HG02870 (cell line): ENCODE results near the gene C16orf96.
"Not testable (repeated sequence)": the region's sequence is repeated elsewhere in the genome, so short reads cannot be mapped to it uniquely, and the experiment has no call there.

ENCODE experiments used
- ATAC-seq: cut with Tn5 transposase; IDR thresholded peaks from one replicate; pipeline ENCODE4 v1.9.1; 2021; ENCODE audit warnings: mild to moderate bottlenecking, moderate library complexity; ENCODE audit not compliant: unreplicated experiment

Gene C16orf96

GRCh38 chr16:4561596-4561995, 5.5 kb downstream of the C16orf96 start:
- no peak for ATAC-seq

- no peak for ATAC-seq
These were observed 8.6 kb downstream of the C16orf96 start for GRCh38 chr16:4564661-4565267.

DNA sequence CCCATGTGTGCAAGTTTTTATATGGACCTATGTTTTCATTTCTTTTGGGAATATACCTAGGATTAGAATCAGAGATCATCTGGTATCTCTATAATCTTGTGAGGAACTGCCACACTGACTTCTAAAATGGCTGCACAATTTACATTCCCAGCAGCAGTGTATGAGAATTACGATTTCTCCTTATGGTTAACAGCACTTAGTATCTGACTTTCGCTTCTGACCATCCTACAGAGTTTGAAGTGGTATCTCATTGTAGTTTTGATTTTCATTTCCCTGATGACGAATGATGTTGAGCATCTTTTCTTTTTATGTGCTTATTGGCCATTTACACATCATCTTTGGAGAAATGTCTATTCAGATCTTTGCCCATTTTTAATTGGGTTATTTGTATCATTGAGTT, 10.0 kb downstream of the C16orf96 start:
- ATAC-seq = no peak

GRCh38 chr16:4570086-4570485, 13.9 kb downstream of the C16orf96 start:
- no peak for ATAC-seq

GRCh38 chr16:4570688-4571321, 14.7 kb downstream of the C16orf96 start:
- no peak for ATAC-seq

DNA sequence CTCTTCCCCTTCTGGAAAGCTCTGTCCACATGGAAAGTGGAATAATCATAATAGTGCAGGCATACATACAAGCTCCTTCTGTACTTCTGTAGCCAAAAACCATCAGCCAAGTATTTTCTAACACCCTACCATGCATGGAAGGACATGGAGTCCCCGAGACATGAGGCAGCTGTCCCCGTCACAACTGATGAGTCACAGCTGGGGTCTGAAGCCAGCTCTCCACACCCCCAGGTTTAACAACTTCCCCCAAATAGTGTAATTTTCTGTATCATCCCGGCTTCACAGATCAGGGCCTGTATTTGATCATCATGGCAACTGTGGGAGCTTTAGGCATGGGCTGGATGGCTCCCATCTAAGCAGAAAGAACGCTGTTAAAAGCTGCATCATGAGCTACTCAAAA, 16.6 kb downstream of the C16orf96 start:
- ATAC-seq = no peak

DNA sequence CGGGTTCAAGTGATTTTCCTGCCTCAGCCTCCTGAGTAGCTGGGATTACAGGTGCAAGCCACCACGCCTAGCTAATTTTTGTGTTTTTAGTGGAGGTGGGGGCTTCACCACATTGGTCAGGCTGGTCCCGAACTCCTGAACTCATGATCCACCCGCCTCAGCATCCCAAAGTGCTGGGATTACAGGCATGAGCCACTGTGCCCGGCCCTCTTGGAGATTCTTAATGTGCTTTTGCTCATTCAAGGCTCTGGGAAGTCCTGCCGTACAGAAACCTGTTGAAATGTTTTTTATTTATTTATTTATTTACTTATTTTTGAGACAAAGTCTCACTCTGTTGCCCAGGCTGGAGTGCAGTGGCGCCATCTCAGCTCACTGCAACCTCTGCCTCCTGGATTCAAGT, 17.8 kb downstream of the C16orf96 start:
- not testable (repeated sequence) for ATAC-seq

- ATAC-seq = no peak
These were observed 19.0 kb downstream of the C16orf96 start for GRCh38 chr16:4574919-4575705.

DNA sequence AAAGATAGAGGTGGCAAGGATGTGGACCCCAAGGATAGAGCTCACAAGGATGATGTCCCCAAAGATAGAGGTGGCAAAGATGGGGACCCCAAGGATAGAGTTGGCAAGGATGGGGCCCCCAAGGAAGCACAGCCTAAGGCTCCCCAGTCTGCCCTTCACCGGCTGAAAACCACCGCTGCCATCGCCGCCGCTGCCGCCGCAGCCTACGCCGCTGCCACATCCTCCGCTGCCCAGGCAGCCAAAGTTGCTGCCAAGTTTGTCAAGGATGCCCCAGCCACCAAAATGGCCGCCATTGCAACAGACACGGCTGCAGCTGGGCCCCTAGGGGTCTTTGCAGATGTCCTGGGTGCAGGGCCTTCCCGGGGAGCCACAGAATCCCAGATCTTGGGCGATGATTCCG, 19.9 kb downstream of the C16orf96 start:
- no peak for ATAC-seq

DNA sequence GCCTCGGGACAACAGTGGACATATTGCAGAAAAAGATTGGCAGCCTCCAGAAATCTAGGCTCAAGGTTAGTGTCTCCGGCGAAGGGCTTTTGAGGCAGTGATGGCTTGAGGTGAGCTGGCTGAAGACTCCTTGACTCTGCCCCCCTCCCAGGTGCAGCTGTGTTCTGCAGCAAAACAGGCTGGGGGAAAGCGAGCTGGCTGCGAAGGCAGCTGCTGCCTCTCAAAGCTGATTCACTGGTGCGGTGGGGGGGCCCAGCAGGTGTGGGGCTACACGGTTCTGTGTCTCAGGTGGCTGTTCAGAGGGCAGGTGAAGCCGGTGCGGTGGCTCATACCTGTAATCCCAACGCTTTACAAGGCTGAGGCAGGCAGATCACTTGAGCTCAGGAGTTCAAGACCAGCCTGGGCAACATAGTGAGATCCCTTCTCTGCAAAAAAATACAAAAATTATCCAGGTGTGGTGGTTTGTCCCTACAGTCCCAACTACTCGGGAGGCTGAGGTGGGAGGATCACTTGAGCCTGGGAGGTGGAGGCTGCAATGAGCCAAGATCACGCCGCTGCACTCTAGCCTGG, 22.9 kb downstream of the C16orf96 start:
- ATAC-seq = no peak

DNA sequence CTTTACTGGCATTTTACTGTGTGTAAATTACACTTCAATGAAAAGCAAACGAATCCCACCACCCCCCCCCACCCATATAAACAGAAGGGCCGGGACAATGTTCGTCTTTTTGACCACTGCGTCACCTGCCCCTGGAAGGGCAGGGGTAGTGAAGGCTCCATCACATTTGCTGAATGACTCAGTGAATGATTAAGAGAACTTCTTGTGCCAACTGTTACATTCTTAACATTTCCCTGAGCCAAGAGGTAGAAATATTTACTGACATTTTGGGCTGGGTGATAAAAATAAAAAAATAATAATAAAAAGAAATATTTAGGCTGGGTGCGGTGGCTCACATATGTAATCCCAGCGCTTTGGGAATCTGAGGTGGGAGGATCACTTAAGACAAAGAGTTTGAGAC, 24.1 kb downstream of the C16orf96 start:
- ATAC-seq = no peak

DNA sequence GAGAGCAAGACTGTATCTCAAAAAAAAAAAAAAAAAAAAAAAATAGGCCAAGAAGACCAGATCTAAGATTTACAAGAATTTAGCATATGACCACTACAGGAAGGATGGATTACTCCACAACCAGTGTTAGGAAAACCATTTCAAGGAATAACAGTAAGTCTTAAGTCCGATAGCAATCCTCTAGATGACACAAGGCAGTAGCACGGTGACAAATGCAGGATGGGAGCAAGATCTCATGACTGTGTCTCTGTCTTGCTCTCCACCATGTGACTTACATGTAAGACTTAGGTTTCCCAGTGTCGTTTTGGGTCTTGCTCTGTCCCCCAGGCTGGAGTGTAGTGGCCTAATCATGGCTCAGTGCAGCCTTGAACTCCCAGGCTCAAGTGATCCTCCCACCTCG, 27.8 kb downstream of the C16orf96 start:
- ATAC-seq = no peak

GRCh38 chr16:4586291-4586690, 30.2 kb downstream of the C16orf96 start:
- no peak for ATAC-seq

- ATAC-seq = no peak
These were observed 32.2 kb downstream of the C16orf96 start for GRCh38 chr16:4588386-4588785.

DNA sequence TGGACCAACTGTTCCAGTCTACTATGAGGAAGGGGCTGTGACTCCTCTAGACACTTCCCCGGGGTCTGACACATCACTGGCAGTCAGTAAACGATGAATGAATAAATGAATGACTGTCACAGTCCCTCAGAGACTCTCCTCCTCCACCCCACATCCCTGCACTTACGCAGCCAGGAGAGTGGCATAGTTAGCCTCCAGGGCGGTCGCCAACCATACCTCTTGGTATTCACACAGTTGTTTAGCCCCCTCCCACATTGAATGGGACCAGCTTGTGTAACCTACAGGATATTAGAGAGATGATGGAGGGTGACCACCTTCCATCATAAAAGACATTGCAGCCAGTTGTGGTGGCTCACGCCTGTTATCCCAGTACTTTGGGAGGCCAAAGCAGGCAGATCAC, 32.8 kb downstream of the C16orf96 start:
- ATAC-seq = no peak

- no peak for ATAC-seq
These were observed 35.1 kb downstream of the C16orf96 start for GRCh38 chr16:4591191-4591590.

DNA sequence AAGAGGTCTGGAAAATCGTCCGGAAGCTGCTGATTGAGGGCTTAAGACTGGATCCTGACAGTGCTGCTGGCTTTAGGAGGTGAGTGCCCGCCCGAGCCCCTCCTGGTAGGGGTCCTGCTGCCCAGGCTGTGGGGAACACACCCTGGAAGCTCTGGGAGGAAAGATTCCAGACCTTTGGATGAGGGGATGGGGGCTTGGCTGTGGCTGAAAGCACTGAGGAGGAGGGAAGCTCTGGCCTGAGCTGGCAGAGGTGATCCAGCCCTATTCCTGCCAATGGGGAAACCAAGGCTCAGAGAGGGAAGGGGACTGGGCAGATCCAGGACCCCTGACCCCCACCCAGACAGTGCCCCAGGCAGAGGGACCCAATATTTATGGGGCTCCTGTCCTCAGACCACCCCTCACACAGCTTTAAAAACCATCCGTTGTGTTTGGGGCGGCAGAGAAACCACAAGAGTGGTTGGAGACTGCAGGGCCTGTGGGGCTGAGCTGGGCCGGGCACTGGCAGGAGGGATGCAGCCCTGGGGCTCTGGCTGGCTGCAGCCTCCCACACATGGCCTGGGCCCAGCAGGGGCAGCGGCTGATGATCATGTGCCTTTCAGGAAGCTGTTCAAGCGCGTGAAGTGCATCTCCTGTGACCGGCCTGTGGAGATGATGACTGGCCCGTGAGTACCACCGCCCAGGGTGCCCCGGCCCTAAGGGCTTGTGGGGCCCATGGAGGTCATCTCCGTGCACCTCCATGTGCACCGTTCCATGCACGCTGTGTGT, 35.7 kb downstream of the C16orf96 start:
- no peak for ATAC-seq

GRCh38 chr16:4593086-4593485, 36.9 kb downstream of the C16orf96 start:
- no peak for ATAC-seq

DNA sequence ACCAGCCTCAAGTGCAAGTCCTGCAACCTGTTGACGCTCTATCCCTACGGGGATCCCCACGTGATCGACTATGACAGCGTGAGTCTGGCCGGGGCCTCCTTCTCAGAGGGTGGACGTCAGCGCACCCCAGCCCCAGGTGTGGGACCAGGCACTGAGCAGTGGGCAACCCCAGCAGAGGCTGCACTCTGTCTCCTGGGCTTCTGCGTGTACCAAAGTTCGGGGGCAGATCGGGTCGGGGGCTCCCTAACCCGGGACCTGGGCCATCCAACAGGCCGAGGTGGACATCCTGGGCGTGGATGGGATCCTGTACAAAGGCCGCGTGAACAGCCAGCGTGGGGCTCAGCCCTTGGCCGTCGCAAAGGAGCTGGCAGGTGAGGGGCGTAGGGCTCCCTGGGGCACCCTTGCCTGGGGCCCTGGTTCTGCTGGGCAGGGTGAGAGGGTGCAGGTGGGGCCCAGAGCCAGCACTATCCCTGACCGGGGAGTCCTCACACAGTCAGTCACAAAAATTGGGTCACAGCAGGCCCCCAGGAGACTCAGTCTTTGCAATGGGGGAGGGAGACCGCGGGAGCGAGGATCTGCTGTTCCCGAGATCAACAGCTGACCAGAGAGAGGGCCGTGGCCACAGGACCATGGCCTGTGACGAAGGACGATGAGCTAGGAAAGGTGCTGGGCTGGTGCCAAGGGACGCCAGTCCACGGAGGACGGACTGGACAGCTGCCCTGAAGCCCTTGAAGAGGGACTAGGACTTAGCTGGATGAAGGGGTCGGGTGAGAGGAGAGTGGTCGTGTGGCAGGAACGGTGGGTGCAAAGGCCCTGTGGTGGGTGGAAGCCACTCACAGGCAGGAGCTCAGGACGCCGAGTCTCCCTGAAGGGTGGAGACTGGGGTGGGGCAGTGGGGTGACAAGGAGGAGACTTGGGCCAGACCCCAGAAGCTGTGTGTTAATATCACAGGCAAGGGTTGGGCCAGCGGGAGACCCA, 38.6 kb downstream of the C16orf96 start:
- ATAC-seq = no peak

GRCh38 chr16:4597174-4597573, 41.0 kb downstream of the C16orf96 start:
- no peak for ATAC-seq
